Measurements from ENCODE around the gene USP44. TPM values are rescaled to one million over a fixed set of nuclear protein-coding genes. Genes with fewer than 3 reads are reported as not detected.
A peak's percentile ranks its signal among the peaks of the same experiment; 100 is the strongest.

The USP44 gene
- total RNA-seq (1 to 10 TPM in 6 of 7 donors, under 1 TPM in 1; 0.75 to 4.7 (median 3.3) TPM), polyA plus RNA-seq (1 to 10 TPM; 1.4 to 3.7 TPM)
- long read RNA-seq, donor 1, partial matches to known transcripts = 2 of 3 reads
- long read RNA-seq, donor 1, other reads (novel, unspliced or antisense) = 0 of 3 reads
- long read RNA-seq, donor 2, full-length matches to known transcripts = 1 of 1 reads
- long read RNA-seq, donor 2, partial matches to known transcripts = 0 of 1 reads
- long read RNA-seq, donor 2, other reads (novel, unspliced or antisense) = 0 of 1 reads
- long read RNA-seq, donor 3 = 0 reads

GRCh38 chr12:95551305-95551704 lies at the start of gene USP44:
Gene USP44, minus strand, starts transcription at chr12:95551476. Its CDS starts 17,220 bp downstream, at chr12:95534256.
- intact Hi-C loops (cut with DNase I) = no loop called here
- WGBS, 3 donors = 50 to 61% (median 57%) methylated on average over 9 of the region's 9 CpGs
- no peak within 1 kb of the TSS for H3K4me3 ChIP-seq

GRCh38 chr12:95600567-95600966 lies 49.3 kb upstream of the USP44 start:
- WGBS, 3 donors = 95 to 97% (median 96%) methylated on average over 8 of the region's 8 CpGs
- Histone ChIP-seq H3K27ac (no peak overlapping the region), H3K4me1 (ENCODE audit: insufficient read depth) (no peaks in the 10 kb centered on the region), H3K9me3 (no peaks in the 10 kb centered on the region), H3K4me3 (no peak overlapping the region), H3K36me3 (no peaks in the 10 kb centered on the region), H3K27me3 (no peaks in the 10 kb centered on the region)
- DNase-seq = no peak
- TF ChIP-seq POLR2A (IDR thresholded peaks at IDR 0.05) = no peak
- no peak for TF ChIP-seq CTCF (IDR thresholded peaks at IDR 0.05)
- no peak for TF ChIP-seq EP300 (IDR thresholded peaks at IDR 0.05)
- intact Hi-C loops (cut with DNase I) = no loop called here

More at GRCh38 chr12:95551305-95551704, at the start of gene USP44:
- Histone ChIP-seq H3K27me3 (no peaks in the 10 kb centered on the region), H3K36me3 (no peaks in the 10 kb centered on the region), H3K9me3 (no peaks in the 10 kb centered on the region), H3K4me1 (ENCODE audit: insufficient read depth) (no peaks in the 10 kb centered on the region), H3K27ac (no peak within 1 kb of the TSS)
- DNase-seq = no peak
- no peak for TF ChIP-seq EP300 (IDR thresholded peaks at IDR 0.05)
- TF ChIP-seq POLR2A (IDR thresholded peaks at IDR 0.05) = no peak
- no peak for TF ChIP-seq CTCF (IDR thresholded peaks at IDR 0.05)

- no peak for DNase-seq
- no peaks in the 10 kb centered on the region for H3K4me1 ChIP-seq (ENCODE audit: insufficient read depth)
- WGBS, 3 donors = 88 to 92% (median 92%) methylated on average over 5 of the region's 5 CpGs
- TF ChIP-seq POLR2A (IDR thresholded peaks at IDR 0.05) = no peak
- no peak for TF ChIP-seq EP300 (IDR thresholded peaks at IDR 0.05)
- TF ChIP-seq CTCF (IDR thresholded peaks at IDR 0.05) = no peak
- no peaks in the 10 kb centered on the region for H3K36me3 ChIP-seq
- H3K4me3 ChIP-seq = no peak overlapping the region
- H3K27me3 ChIP-seq = no peaks in the 10 kb centered on the region
- H3K9me3 ChIP-seq = no peaks in the 10 kb centered on the region
- H3K27ac ChIP-seq = no peak overlapping the region
- intact Hi-C loops (cut with DNase I) = no loop called here
These were observed 48.6 kb upstream of the USP44 start for GRCh38 chr12:95599880-95600279.

GRCh38 chr12:95594136-95594535 lies 42.9 kb upstream of the USP44 start:
- Histone ChIP-seq H3K9me3 (no peaks in the 10 kb centered on the region), H3K4me1 (ENCODE audit: insufficient read depth) (peaks cover 6% of the 10 kb centered on the region), H3K36me3 (no peaks in the 10 kb centered on the region), H3K27ac (peak overlapping the region in 1 of 2 donors; percentile 42), H3K27me3 (no peaks in the 10 kb centered on the region), H3K4me3 (no peak overlapping the region)
- intact Hi-C loops (cut with DNase I) = no loop called here
- 16 to 40% (median 25%) methylated on average over 2 of the region's 2 CpGs for WGBS, 3 donors
- TF ChIP-seq POLR2A (IDR thresholded peaks at IDR 0.05) (no peak), CTCF (IDR thresholded peaks at IDR 0.05) (no peak), EP300 (IDR thresholded peaks at IDR 0.05) (no peak)
- DNase-seq = no peak
